GM13976 (cell line): ENCODE results near the gene FAXDC2.

Experiments used
- DNase-seq: peaks from one replicate; pipeline ENCODE4 v3.0.0; 2012; ENCODE audit warnings: low spot score
- CTCF ChIP-seq: IDR thresholded peaks from 2 replicates; pipeline ENCODE4 v1.5.1; 2012; ENCODE audit warnings: borderline replicate concordance, mild to moderate bottlenecking; ENCODE audit not compliant: insufficient read depth; ENCODE audit errors: extremely low read depth, missing control alignments, control extremely low read depth
- in situ Hi-C: fragments of 300-500 bp; cut with MboI; formaldehyde crosslinking; loops from one replicate; pipeline ENCODE4 v1.12.0; 2022; ENCODE audit warnings: low sequenced_read_pairs, mixed read lengths, inconsistent platforms; ENCODE audit not compliant: unreplicated experiment

FAXDC2 gene

GRCh38 chr5:154811239-154811638 is 39.2 kb downstream of the FAXDC2 start:
- TF ChIP-seq CTCF: no peak
- in situ Hi-C loops: loop anchor here (10.0 kb wide), 1 partner anchor 156 kb away; no protein-coding TSS in a partner anchor
- no peak for DNase-seq

GRCh38 chr5:154806176-154806575 is 44.2 kb downstream of the FAXDC2 start:
- in situ Hi-C loops: no loop called here
- TF ChIP-seq CTCF: no peak
- DNase-seq: no peak

- DNase-seq: no peak
- in situ Hi-C loops: no loop called here
- TF ChIP-seq CTCF: no peak
Observed at GRCh38 chr5:154802050-154802449, 48.4 kb downstream of the FAXDC2 start.

GRCh38 chr5:154801083-154801482 is 49.3 kb downstream of the FAXDC2 start:
- no peak for DNase-seq
- in situ Hi-C loops: no loop called here
- TF ChIP-seq CTCF: no peak

GRCh38 chr5:154800582-154800981 is 49.8 kb downstream of the FAXDC2 start:
- in situ Hi-C loops: no loop called here

GRCh38 chr5:154797762-154798161 is 52.6 kb downstream of the FAXDC2 start:
- TF ChIP-seq CTCF: no peak
- in situ Hi-C loops: no loop called here
- no peak for DNase-seq

More at GRCh38 chr5:154800582-154800981, 49.8 kb downstream of the FAXDC2 start:
- no peak for DNase-seq
- TF ChIP-seq CTCF: no peak

- no peak for DNase-seq
- no peak for TF ChIP-seq CTCF
- in situ Hi-C loops: no loop called here
Observed at GRCh38 chr5:154795235-154795596, 55.2 kb downstream of the FAXDC2 start.
